HL-60 (cell line): ENCODE measurements around the gene GRK2.

Source experiments
- DNase-seq, 2 experiments: peaks; one replicate each; pipeline ENCODE4 v3.0.0-alpha.2; 2010 to 2020; ENCODE audit warnings: low read depth in 1 of 2, low spot score in 1 of 2
- H3K27ac ChIP-seq: fragments of 250-450 bp; sonication (Bioruptor Pico); replicated peaks from 2 replicates; pipeline ENCODE4 v1.5.1; 2020; ENCODE audit warnings: mild to moderate bottlenecking, moderate library complexity
- H3K27me3 ChIP-seq: fragments of 250-450 bp; sonication (Bioruptor Pico); 2 replicates; pipeline ENCODE4 v1.5.1; 2021; ENCODE audit warnings: mild to moderate bottlenecking, moderate library complexity; ENCODE audit not compliant: insufficient read depth, poor library complexity, severe bottlenecking
- H3K4me3 ChIP-seq: replicated peaks from 2 replicates; pipeline ENCODE4 v1.5.1; 2011; ENCODE audit warnings: mild to moderate bottlenecking, control low read depth, low read length; ENCODE audit not compliant: insufficient read depth
- CTCF ChIP-seq: IDR thresholded peaks from one replicate; pipeline ENCODE4 v1.5.1; 2011; ENCODE audit warnings: low read length, control low read depth, inconsistent platforms; ENCODE audit not compliant: insufficient read depth
- GABPA ChIP-seq: IDR thresholded peaks from 2 replicates; pipeline ENCODE4 v1.6.1; 2012; ENCODE audit warnings: low read depth
- POLR2AphosphoS5 ChIP-seq: IDR thresholded peaks from 2 replicates; pipeline ENCODE4 v1.6.1; 2012; ENCODE audit warnings: low read depth
- REST ChIP-seq: IDR thresholded peaks from 2 replicates; pipeline ENCODE4 v1.6.1; 2012; ENCODE audit warnings: low read depth; ENCODE audit not compliant: insufficient replicate concordance
- SPI1 ChIP-seq: IDR thresholded peaks from 2 replicates; pipeline ENCODE4 v1.6.1; 2012; ENCODE audit warnings: low read depth, mild to moderate bottlenecking, borderline replicate concordance

GRK2 gene

GRCh38 chr11:67309661-67310061 is 43.4 kb downstream of the GRK2 start:
- H3K27me3 ChIP-seq = no peaks in the 10 kb centered on the region
- no peak for DNase-seq
- no peak overlapping the region for H3K27ac ChIP-seq
- H3K4me3 ChIP-seq = no peak overlapping the region
- no peak for TF ChIP-seq REST
- TF ChIP-seq POLR2AphosphoS5 = no peak
- TF ChIP-seq GABPA = no peak
- TF ChIP-seq CTCF = no peak
- TF ChIP-seq SPI1 = no peak

- H3K27ac ChIP-seq = no peak overlapping the region
- no peak for DNase-seq
Measured at GRCh38 chr11:67310246-67311050, 44.2 kb downstream of the GRK2 start.

GRCh38 chr11:67311051-67311555 is 44.8 kb downstream of the GRK2 start:
- TF ChIP-seq SPI1 (no peak), REST (no peak), POLR2AphosphoS5 (no peak), CTCF (no peak), GABPA (no peak)
- Histone ChIP-seq H3K27me3 (no peaks in the 10 kb centered on the region), H3K4me3 (no peak overlapping the region), H3K27ac (no peak overlapping the region)
- DNase-seq = no peak

More at GRCh38 chr11:67310246-67311050, 44.2 kb downstream of the GRK2 start:
- no peak for TF ChIP-seq GABPA
- TF ChIP-seq SPI1 = no peak
- TF ChIP-seq CTCF = no peak
- H3K4me3 ChIP-seq = no peak overlapping the region
- no peaks in the 10 kb centered on the region for H3K27me3 ChIP-seq

- no peak for DNase-seq
- no peak for TF ChIP-seq SPI1
- no peaks in the 10 kb centered on the region for H3K27me3 ChIP-seq
- H3K4me3 ChIP-seq = no peak overlapping the region
- H3K27ac ChIP-seq = no peak overlapping the region; the same call in 1 of the 2 replicates
Measured at GRCh38 chr11:67311556-67312082, 45.3 kb downstream of the GRK2 start.
